Psoas muscle (tissue), 8 donors: Measurements from ENCODE around the gene SCGB1C1. TPM values are rescaled to one million over a fixed set of nuclear protein-coding genes. Genes with fewer than 3 reads are reported as not detected.

ENCODE experiments used
- ATAC-seq, 4 donors: fragments of 200-7000 bp; cut with Tn5 transposase; one replicate each; pipeline ENCODE4 v1.9.1; 2020; ENCODE audit warnings: moderate library complexity in 3 of 4, mild to moderate bottlenecking in 2 of 4
- DNase-seq, 2 donors: peaks; one replicate each; pipeline ENCODE4 v3.0.0-alpha.2; 2020
- H3K27ac ChIP-seq: fragments of 200-600 bp; one replicate; pipeline ENCODE4 v1.8.0; 2022
- H3K27me3 ChIP-seq, 3 donors: fragments of 200-600 bp in 1 of 3; one replicate each; pipeline versions ENCODE4 v1.6.1 to v1.8.0; 2013 to 2022; ENCODE audit warnings: low read length in 2 of 3, mild to moderate bottlenecking in 2 of 3, moderate library complexity in 1 of 3; ENCODE audit not compliant: insufficient read depth in 3 of 3
- H3K36me3 ChIP-seq, 2 donors: fragments of 200-600 bp in 1 of 2; one replicate each; pipeline versions ENCODE4 v1.6.1 to v1.8.0; 2013 to 2022; ENCODE audit warnings: low read depth in 1 of 2, mild to moderate bottlenecking in 1 of 2, moderate library complexity in 1 of 2; ENCODE audit not compliant: insufficient read depth in 1 of 2
- H3K4me1 ChIP-seq: fragments of 200-600 bp; one replicate; pipeline ENCODE4 v1.8.0; 2022
- H3K4me3 ChIP-seq: fragments of 200-600 bp; one replicate; pipeline ENCODE4 v1.8.0; 2022; ENCODE audit warnings: mild to moderate bottlenecking
- H3K9me3 ChIP-seq: fragments of 200-600 bp; one replicate; pipeline ENCODE4 v1.8.0; 2022
- CTCF ChIP-seq: fragments of 200-600 bp; IDR thresholded peaks from one replicate; pipeline ENCODE4 v1.8.0; 2022; ENCODE audit warnings: antibody characterized with exemption
- WGBS, 3 donors: extraction: QIAGEN DNeasy Blood & Tissue Kit; methylation state at CpG; one replicate each; pipeline versions ENCODE4 v1.1.6 to v1.1.7; 2013; 5-methylcytosine and 5-hydroxymethylcytosine counted together
- intact Hi-C, 2 donors: fragments of 100-400 bp; cut with DNase I; formaldehyde crosslinking; loops; one replicate each; pipeline versions ENCODE4 v1.11.0 to v1.14.2; 2022
- polyA plus RNA-seq, 3 donors: library from polyadenylated mRNA; stranded (reverse); fragments of 200-250 nt; gene quantifications; one replicate each; pipeline ENCODE4 v1.2.3, GENCODE V29; 2013
- total RNA-seq, 4 donors: library from RNA; stranded (reverse); fragmentation: NEBNext Ultra II Directional in 2 of 4; extraction: Animal tissue kit (Norgen Biotek cat#: 25700) in 2 of 4; gene quantifications; one replicate each; pipeline versions ENCODE4 v1.2.1 to v1.2.4, GENCODE V29; 2021 to 2023
- donor health status: healthy with polysubstance abuse.
- donor health status: DM: no; HTN: no; CAD: no; lungs with moderate emphysema.
- donor health status: Bipolar disorder and iron deficiency.
- donor health status: healthy.
- donor health status: DM: yes; HTN: yes; CAD: no.
- donor health status: DM: no; HTN: no; CAD: no.
- donor health status: DM: no; HTN: no; CAD: no.
- donor health status: DM: yes; HTN: yes; CAD: no.

SCGB1C1 gene
- total and polyA plus RNA-seq, 7 donors = not detected

- peak in 1 of 2 donors; percentile 42 for DNase-seq
- peaks cover 11 to 66% of the 10 kb centered on the region in 2 donors for H3K36me3 ChIP-seq
- H3K27ac ChIP-seq = no peak overlapping the region
- intact Hi-C loops = no loop called here
- no peaks in the 10 kb centered on the region for H3K9me3 ChIP-seq
- 75 to 83% (median 81%) methylated on average over 5 of the region's 5 CpGs for WGBS, 3 donors
- H3K27me3 ChIP-seq = no peaks in the 10 kb centered on the region
- no peak overlapping the region for H3K4me3 ChIP-seq
- TF ChIP-seq CTCF = no peak
- no peak for ATAC-seq
- H3K4me1 ChIP-seq = peaks cover 21% of the 10 kb centered on the region
Measured at GRCh38 chr11:210803-211180, 17.9 kb downstream of the SCGB1C1 start.

- peaks cover 11 to 71% of the 10 kb centered on the region in 2 donors for H3K36me3 ChIP-seq
- no peaks in the 10 kb centered on the region for H3K27me3 ChIP-seq
- H3K4me1 ChIP-seq = peaks cover 16% of the 10 kb centered on the region
- H3K4me3 ChIP-seq = no peak overlapping the region
- 68 to 81% (median 69%) methylated on average over 5 of the region's 5 CpGs for WGBS, 3 donors
- no peak for TF ChIP-seq CTCF
- ATAC-seq (no peak), DNase-seq (peak in 1 of 2 donors; percentile 35)
- H3K27ac ChIP-seq = no peak overlapping the region
- intact Hi-C loops = no loop called here
- H3K9me3 ChIP-seq = no peaks in the 10 kb centered on the region
Measured at GRCh38 chr11:211295-211694, 18.4 kb downstream of the SCGB1C1 start.

GRCh38 chr11:211741-212140 lies 18.9 kb downstream of the SCGB1C1 start:
- ATAC-seq (no peak), DNase-seq (peak in 1 of 2 donors; percentile 32)
- peaks cover 11 to 75% of the 10 kb centered on the region in 2 donors for H3K36me3 ChIP-seq
- H3K4me1 ChIP-seq = peaks cover 13% of the 10 kb centered on the region
- H3K4me3 ChIP-seq = no peak overlapping the region
- TF ChIP-seq CTCF = no peak
- 81 to 89% (median 84%) methylated on average over 9 of the region's 9 CpGs for WGBS, 3 donors
- intact Hi-C loops = no loop called here
- H3K27me3 ChIP-seq = no peaks in the 10 kb centered on the region
- H3K27ac ChIP-seq = no peak overlapping the region
- no peaks in the 10 kb centered on the region for H3K9me3 ChIP-seq

- peaks cover 13% of the 10 kb centered on the region for H3K4me1 ChIP-seq
- H3K9me3 ChIP-seq = no peaks in the 10 kb centered on the region
- TF ChIP-seq CTCF = no peak
- H3K4me3 ChIP-seq = no peak overlapping the region
- ATAC-seq (no peak), DNase-seq (peak in 1 of 2 donors; percentile 49)
- WGBS, 3 donors = 88 to 92% (median 89%) methylated on average over 17 of the region's 17 CpGs
- intact Hi-C loops = no loop called here
- no peak overlapping the region for H3K27ac ChIP-seq
- peaks cover 11 to 82% of the 10 kb centered on the region in 2 donors for H3K36me3 ChIP-seq
- H3K27me3 ChIP-seq = no peaks in the 10 kb centered on the region
Measured at GRCh38 chr11:212150-213100, 19.5 kb downstream of the SCGB1C1 start.
